K562 (cell line): ENCODE measurements around the gene HIF1AN. TPM values are rescaled to one million over a fixed set of nuclear protein-coding genes. Genes with fewer than 3 reads are reported as not detected.

Experiments used
- BHLHE40 ChIP-seq: IDR thresholded peaks from 2 replicates; pipeline ENCODE4 v1.6.1; 2011; ENCODE audit warnings: low read length, improper control_type of control experiment
- CTCF ChIP-seq, 3 experiments: IDR thresholded peaks in 2 of 3; conservative IDR thresholded peaks in 1 of 3; 2 replicates each; pipeline ENCODE4 v1.5.1; 2011 to 2012; ENCODE audit warnings: low read length in 3 of 3, mild to moderate bottlenecking in 3 of 3, control low read depth in 2 of 3, improper control_type of control experiment in 1 of 3, inconsistent platforms in 1 of 3, low read depth in 1 of 3, mixed read lengths in 1 of 3, moderate library complexity in 1 of 3; ENCODE audit not compliant: insufficient read depth in 2 of 3
- HCFC1 ChIP-seq: IDR thresholded peaks from 2 replicates; pipeline ENCODE4 v1.6.1; 2012; ENCODE audit warnings: low read depth, low read length, improper control_type of control experiment
- RREB1 ChIP-seq: fragments of 250-450 bp; sonication (Bioruptor Pico); IDR thresholded peaks from 2 replicates; pipeline ENCODE4 v1.4.0; 2020
- polyA plus RNA-seq, 8 experiments: library from polyadenylated mRNA; depleted of rRNA in 4 of 8; stranded (reverse) in 5 of 8; unstranded in 3 of 8; fragments of >200 nt; fragmentation: Nextera tagmentation in 2 of 8; fragmentation: Illumina TruSeq in 1 of 8; extraction: Ambion mirVana in 2 of 8; extraction: Trizol in 1 of 8; gene quantifications; 2 replicates each; pipeline versions ENCODE4 v1.2.1 to v1.2.3, GENCODE V29; 2011 to 2014; ENCODE audit warnings: inconsistent platforms in 1 of 8, missing spikeins in 1 of 8
- total RNA-seq, 7 experiments: library from RNA; depleted of rRNA in 6 of 7; stranded (reverse); fragments of >200 nt in 6 of 7; fragmentation: Illumina TruSeq in 2 of 7; extraction: Trizol in 2 of 7; gene quantifications; 2 replicates each; pipeline versions ENCODE4 v1.2.1 to v1.2.3, GENCODE V29; 2011 to 2021; ENCODE audit warnings: low replicate concordance in 1 of 7
- TF ChIP-seq, protein P1 (sequence below): IDR thresholded peaks from 2 replicates; pipeline ENCODE4 v1.6.1; 2011; ENCODE audit not compliant: insufficient read length; ENCODE audit errors: extremely low read depth

HIF1AN gene
- total and polyA plus RNA-seq, 9 of the 15 experiments (the other 6 are each of a cell fraction or from before 2014, with no cell fraction given) = 1.2 to 16.8 (median 6.9) TPM

GRCh38 chr10:100518761-100519241 lies 16.9 kb upstream of the HIF1AN start (continued):
- TF ChIP-seq CTCF (IDR thresholded peaks at IDR 0.05 in 2 of 3, conservative IDR thresholded peaks at IDR 0.05 in 1 of 3; ENCODE audit: insufficient read depth in 2 of 3, low read depth in 1 of 3, low read length in 3 of 3) (peak; percentile 61 to 73 (median 69)), HCFC1 (no peak), BHLHE40 (no peak), RREB1 (no peak)
- TF ChIP-seq, protein P1, sequence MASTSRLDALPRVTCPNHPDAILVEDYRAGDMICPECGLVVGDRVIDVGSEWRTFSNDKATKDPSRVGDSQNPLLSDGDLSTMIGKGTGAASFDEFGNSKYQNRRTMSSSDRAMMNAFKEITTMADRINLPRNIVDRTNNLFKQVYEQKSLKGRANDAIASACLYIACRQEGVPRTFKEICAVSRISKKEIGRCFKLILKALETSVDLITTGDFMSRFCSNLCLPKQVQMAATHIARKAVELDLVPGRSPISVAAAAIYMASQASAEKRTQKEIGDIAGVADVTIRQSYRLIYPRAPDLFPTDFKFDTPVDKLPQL = no peak
